K562 (cell line): Measurements from ENCODE around the gene NHLRC2. TPM values are rescaled to one million over a fixed set of nuclear protein-coding genes. Genes with fewer than 3 reads are reported as not detected.

ENCODE experiments used
- ATAC-seq: fragments of 200-7000 bp; cut with Tn5 transposase; 3 replicates; pipeline ENCODE4 v1.9.1; 2020; ENCODE audit warnings: moderate library complexity
- BruUV-seq: library from RNA; stranded (reverse); fragments of 400-500 nt; replicated peaks from 2 replicates; lab custom pipeline; 2021; lab: Mats Ljungman, UMichigan
- CTCF ChIA-PET: fragments of 300-600 bp; formaldehyde crosslinking; extraction: SDS; loops from one replicate; lab custom pipeline; 2021; ENCODE audit warnings: low intra/inter-chr PET ratio; lab: Yijun Ruan, JAX
- POLR2A ChIA-PET: fragments of 300-600, 350-650 bp; sonication (Branson Sonifier 250); formaldehyde crosslinking; extraction: SDS; loops from one replicate; lab custom pipeline; 2021; ENCODE audit warnings: antibody characterized with exemption, inconsistent platforms; lab: Yijun Ruan, JAX
- DNase-seq, 4 experiments: peaks; one replicate each; pipeline versions ENCODE4 v3.0.0 to v3.0.0-alpha.2; 2011 to 2018; ENCODE audit warnings: low spot score in 3 of 4, mixed read lengths in 3 of 4; ENCODE audit errors: extremely low read depth in 1 of 4
- FAIRE-seq: peaks from 2 replicates; lab custom pipeline; 2011; peaks lifted over from hg19 to GRCh38; lab: Jason Lieb, UNC
- H2AFZ ChIP-seq: 2 replicates; pipeline ENCODE4 v1.6.0; 2011; ENCODE audit warnings: low read depth, low read length, control low read depth, inconsistent platforms
- H3K27ac ChIP-seq: fragments of 200-600 bp; 3 replicates; pipeline ENCODE4 v1.8.0; 2011; ENCODE audit warnings: low read depth, mild to moderate bottlenecking, control low read depth, inconsistent platforms, low read length, moderate library complexity, mixed read lengths; ENCODE audit errors: extremely low read depth
- H3K27me3 ChIP-seq, 2 experiments: fragments of 300-600 bp in 1 of 2; 2 replicates in 1 of 2; 3 replicates in 1 of 2; pipeline versions ENCODE4 v1.6.0 to v1.8.0; 2011; ENCODE audit warnings: inconsistent platforms in 2 of 2, low read length in 2 of 2, mild to moderate bottlenecking in 1 of 2, mixed read lengths in 1 of 2, moderate library complexity in 1 of 2; ENCODE audit not compliant: control insufficient read depth in 2 of 2, insufficient read depth in 2 of 2
- H3K36me3 ChIP-seq: fragments of 300-600 bp; 3 replicates; pipeline ENCODE4 v1.8.0; 2011; ENCODE audit warnings: mild to moderate bottlenecking, low read length, inconsistent platforms; ENCODE audit not compliant: control insufficient read depth, insufficient read depth
- H3K4me1 ChIP-seq, 2 experiments: fragments of 200-600 bp in 1 of 2; replicated peaks in 1 of 2; 2 replicates in 1 of 2; 3 replicates in 1 of 2; pipeline versions ENCODE4 v1.5.1 to v1.8.0; 2011; ENCODE audit warnings: inconsistent platforms in 2 of 2, low read length in 2 of 2, mild to moderate bottlenecking in 1 of 2, mixed read lengths in 1 of 2, moderate library complexity in 1 of 2; ENCODE audit not compliant: control insufficient read depth in 2 of 2, insufficient read depth in 2 of 2
- H3K4me2 ChIP-seq: 2 replicates; pipeline ENCODE4 v1.6.1; 2011; ENCODE audit warnings: low read length, control low read depth, inconsistent platforms, mixed read lengths; ENCODE audit not compliant: insufficient read depth
- H3K4me3 ChIP-seq: fragments of 200-600 bp; sonication (generic), shearing (Covaris generic); 2 replicates; pipeline ENCODE4 v1.5.1; 2016; ENCODE audit warnings: control low read depth, inconsistent platforms
- H3K79me2 ChIP-seq: fragments of 200-600 bp; 3 replicates; pipeline ENCODE4 v1.8.0; 2011; ENCODE audit warnings: low read length, inconsistent platforms; ENCODE audit not compliant: control insufficient read depth, insufficient read depth
- H3K9ac ChIP-seq, 2 experiments: 2 replicates each; pipeline versions ENCODE4 v1.6.0 to v1.6.1; 2011; ENCODE audit warnings: low read depth in 2 of 2, low read length in 2 of 2, control low read depth in 1 of 2, inconsistent platforms in 1 of 2, mild to moderate bottlenecking in 1 of 2, mixed read lengths in 1 of 2; ENCODE audit not compliant: insufficient read depth in 1 of 2
- H3K9me1 ChIP-seq: one replicate; pipeline ENCODE4 v1.6.0; 2011; ENCODE audit warnings: inconsistent platforms, mild to moderate bottlenecking, low read length, moderate library complexity; ENCODE audit not compliant: control insufficient read depth, insufficient read depth
- H3K9me3 ChIP-seq: replicated peaks from 2 replicates; pipeline ENCODE4 v1.5.1; 2011; ENCODE audit warnings: low read depth, low read length, inconsistent platforms; ENCODE audit not compliant: control insufficient read depth, insufficient read depth
- H4K20me1 ChIP-seq: replicated peaks from 2 replicates; pipeline ENCODE4 v1.6.1; 2011; ENCODE audit warnings: low read length, inconsistent platforms, mixed read lengths; ENCODE audit not compliant: control insufficient read depth, insufficient read depth
- CUX1 ChIP-seq: fragments of 200-800 bp; sonication (Bioruptor generic); IDR thresholded peaks from 2 replicates; pipeline ENCODE4 v1.6.1; 2016; ENCODE audit warnings: missing genetic modification characterization, missing compliant biosample characterization
- ERF ChIP-seq: fragments of 450-650 bp; formaldehyde crosslinking; IDR thresholded peaks from 2 replicates; pipeline ENCODE4 v1.4.0; 2020; ENCODE audit warnings: mild to moderate bottlenecking, mixed read lengths
- FOXP1 ChIP-seq: sonication (generic); formaldehyde crosslinking; IDR thresholded peaks from 2 replicates; pipeline ENCODE4 v1.8.0; 2022; ENCODE audit warnings: mild to moderate bottlenecking, missing genetic modification reagents
- GABPA ChIP-seq: fragments of 200-800 bp; sonication (Bioruptor generic); conservative IDR thresholded peaks from 2 replicates; pipeline ENCODE4 v1.6.1; 2016; ENCODE audit warnings: low read depth, missing genetic modification characterization, missing compliant biosample characterization
- HCFC1 ChIP-seq: IDR thresholded peaks from 2 replicates; pipeline ENCODE4 v1.6.1; 2012; ENCODE audit warnings: low read depth, low read length, improper control_type of control experiment
- HINFP ChIP-seq: fragments of 450-650 bp; conservative IDR thresholded peaks from 2 replicates; pipeline ENCODE4 v1.6.1; 2016; ENCODE audit warnings: missing genetic modification characterization, low read depth, mild to moderate bottlenecking, control low read depth, missing compliant biosample characterization
- ILF3 ChIP-seq: fragments of 450-650 bp; IDR thresholded peaks from 2 replicates; pipeline ENCODE4 v1.6.1; 2018; ENCODE audit warnings: antibody characterized with exemption, mild to moderate bottlenecking, moderate library complexity, borderline replicate concordance
- MCM2 ChIP-seq: fragments of 450-650 bp; IDR thresholded peaks from 2 replicates; pipeline ENCODE4 v1.6.1; 2017; ENCODE audit warnings: low read depth, mild to moderate bottlenecking
- MEIS2 ChIP-seq: fragments of 450-650 bp; IDR thresholded peaks from 2 replicates; pipeline ENCODE4 v1.6.1; 2014; ENCODE audit warnings: mild to moderate bottlenecking; ENCODE audit not compliant: partially characterized antibody
- NELFE ChIP-seq: IDR thresholded peaks from 2 replicates; pipeline ENCODE4 v1.6.1; 2011; ENCODE audit warnings: mild to moderate bottlenecking; ENCODE audit not compliant: insufficient read depth, insufficient read length
- NEUROD1 ChIP-seq: fragments of 150-350 bp; IDR thresholded peaks from 2 replicates; pipeline ENCODE4 v1.6.1; 2014; ENCODE audit warnings: borderline replicate concordance, low read length, low read depth; ENCODE audit not compliant: partially characterized antibody
- NFIC ChIP-seq: fragments of 450-650 bp; IDR thresholded peaks from 2 replicates; pipeline ENCODE4 v1.6.1; 2017; ENCODE audit warnings: mild to moderate bottlenecking, inconsistent platforms
- SAP30 ChIP-seq: fragments of 200-600 bp; sonication (generic); IDR thresholded peaks from 2 replicates; pipeline ENCODE4 v1.6.1; 2012; ENCODE audit warnings: borderline replicate concordance, low read depth, mild to moderate bottlenecking, moderate library complexity, low read length, control low read depth, inconsistent platforms; ENCODE audit not compliant: insufficient read depth, poor library complexity, severe bottlenecking
- TGIF2 ChIP-seq: sonication (generic); formaldehyde crosslinking; IDR thresholded peaks from 2 replicates; pipeline ENCODE4 v1.8.1; 2022; ENCODE audit warnings: mild to moderate bottlenecking, missing genetic modification reagents, moderate library complexity
- ZNF449 ChIP-seq: fragments of 250-450 bp; sonication (Bioruptor Pico); IDR thresholded peaks from 2 replicates; pipeline ENCODE4 v1.8.0; 2022; ENCODE audit warnings: moderate library complexity, mild to moderate bottlenecking, inconsistent platforms
- ZNF77 ChIP-seq: fragments of 250-450 bp; sonication (Bioruptor Pico); IDR thresholded peaks from 2 replicates; pipeline ENCODE4 v1.5.0; 2020
- WGBS: fragments of 100-300 bp; shearing (Covaris generic); methylation state at CpG from one replicate; pipeline ENCODE4 v1.1.6; 2016; ENCODE audit warnings: low coverage, mixed read lengths; ENCODE audit not compliant: insufficient coverage; ENCODE audit errors: missing lambda C conversion rate; 5-methylcytosine and 5-hydroxymethylcytosine counted together
- in situ Hi-C: fragments of 300-500 bp; cut with MboI; formaldehyde crosslinking; loops from 4 replicates; pipeline ENCODE4 v1.15.0; 2018; ENCODE audit warnings: inconsistent platforms, mixed read lengths
- intact Hi-C: fragments of 100-400 bp; cut with micrococcal nuclease; formaldehyde crosslinking; loops from 2 replicates; pipeline ENCODE4 v1.14.2; 2022
- polyA plus RNA-seq, 8 experiments: library from polyadenylated mRNA; depleted of rRNA in 4 of 8; stranded (reverse) in 5 of 8; unstranded in 3 of 8; fragments of >200 nt; fragmentation: Nextera tagmentation in 2 of 8; fragmentation: Illumina TruSeq in 1 of 8; extraction: Ambion mirVana in 2 of 8; extraction: Trizol in 1 of 8; gene quantifications; 2 replicates each; pipeline versions ENCODE4 v1.2.1 to v1.2.3, GENCODE V29; 2011 to 2014; ENCODE audit warnings: inconsistent platforms in 1 of 8, missing spikeins in 1 of 8
- total RNA-seq, 7 experiments: library from RNA; depleted of rRNA in 6 of 7; stranded (reverse); fragments of >200 nt in 6 of 7; fragmentation: Illumina TruSeq in 2 of 7; extraction: Trizol in 2 of 7; gene quantifications; 2 replicates each; pipeline versions ENCODE4 v1.2.1 to v1.2.3, GENCODE V29; 2011 to 2021; ENCODE audit warnings: low replicate concordance in 1 of 7

NHLRC2 gene
- total and polyA plus RNA-seq, 9 of the 15 experiments (the other 6 are each of a cell fraction or from before 2014, with no cell fraction given): 1.5 to 22.4 (median 10.3) TPM

GRCh38 chr10:113954409-113954808, 99.9 kb downstream of the NHLRC2 start:
- TF ChIP-seq SAP30 (no peak), NEUROD1 (no peak), MCM2 (no peak), NFIC (no peak), GABPA (tag) (no peak), ZNF77 (CRISPR knock-in tag) (no peak), ERF (CRISPR knock-in tag) (no peak), MEIS2 (no peak), HCFC1 (no peak), FOXP1 (no peak), ILF3 (no peak), NELFE (no peak), ZNF449 (CRISPR knock-in tag) (no peak), TGIF2 (CRISPR knock-in tag) (no peak), HINFP (tag) (no peak), CUX1 (no peak)
- DNase-seq (no peak), ATAC-seq (no peak), FAIRE-seq (no peak)
- Histone ChIP-seq H3K27ac (no peak overlapping the region), H3K79me2 (no peaks in the 10 kb centered on the region), H3K9ac (no peak overlapping the region), H4K20me1 (no peaks in the 10 kb centered on the region), H3K36me3 (no peaks in the 10 kb centered on the region), H3K9me1 (no peaks in the 10 kb centered on the region), H3K4me3 (no peak overlapping the region), H3K4me2 (no peak overlapping the region), H3K9me3 (no peaks in the 10 kb centered on the region), H3K4me1 (no peaks in the 10 kb centered on the region; a peak in 1 of 5 replicates), H3K27me3 (no peaks in the 10 kb centered on the region), H2AFZ (no peak overlapping the region)
- BruUV-seq: no TSS peak
- intact Hi-C loops: no loop called here
- ChIA-PET POLR2A (no interaction called here), CTCF (interaction anchor here (1.3 kb wide), 1 partner anchor 149 kb away, joined by 4 read pairs; no protein-coding TSS in a partner anchor)
- in situ Hi-C loops: no loop called here
- 8% methylated on average over 1 of the region's 1 CpG for WGBS
